GM11168 (cell line): ENCODE measurements around the gene GPR151.
"Not testable (repeated sequence)": the region's sequence is repeated elsewhere in the genome, so short reads cannot be mapped to it uniquely, and the experiment has no call there.

Experiments
- in situ Hi-C: fragments of 300-500 bp; cut with MboI; formaldehyde crosslinking; loops from one replicate; pipeline ENCODE4 v1.12.0; 2022; ENCODE audit warnings: low sequenced_read_pairs; ENCODE audit not compliant: unreplicated experiment

The GPR151 gene

DNA sequence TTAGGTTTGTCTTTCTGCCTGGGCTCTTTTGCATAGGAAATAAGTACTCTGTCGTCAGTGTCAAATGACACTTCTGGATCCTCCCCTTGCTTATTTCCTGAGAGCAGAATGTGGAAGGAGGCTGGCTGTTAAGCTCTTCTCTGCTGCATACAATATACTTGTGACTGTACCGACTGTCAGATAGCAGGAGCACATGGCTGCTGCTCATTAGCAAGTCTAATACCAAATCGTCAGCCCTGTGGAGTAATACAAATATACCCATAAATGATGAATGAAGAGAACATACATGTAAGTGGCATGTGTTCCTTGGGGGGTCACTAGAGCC lies at the start of gene GPR151:
GPR151 (minus strand) TSS at position 40 of the 325 bp plus-strand sequence. CDS start 77 bp downstream, outside the sequence.
- in situ Hi-C loops = no loop called here

DNA sequence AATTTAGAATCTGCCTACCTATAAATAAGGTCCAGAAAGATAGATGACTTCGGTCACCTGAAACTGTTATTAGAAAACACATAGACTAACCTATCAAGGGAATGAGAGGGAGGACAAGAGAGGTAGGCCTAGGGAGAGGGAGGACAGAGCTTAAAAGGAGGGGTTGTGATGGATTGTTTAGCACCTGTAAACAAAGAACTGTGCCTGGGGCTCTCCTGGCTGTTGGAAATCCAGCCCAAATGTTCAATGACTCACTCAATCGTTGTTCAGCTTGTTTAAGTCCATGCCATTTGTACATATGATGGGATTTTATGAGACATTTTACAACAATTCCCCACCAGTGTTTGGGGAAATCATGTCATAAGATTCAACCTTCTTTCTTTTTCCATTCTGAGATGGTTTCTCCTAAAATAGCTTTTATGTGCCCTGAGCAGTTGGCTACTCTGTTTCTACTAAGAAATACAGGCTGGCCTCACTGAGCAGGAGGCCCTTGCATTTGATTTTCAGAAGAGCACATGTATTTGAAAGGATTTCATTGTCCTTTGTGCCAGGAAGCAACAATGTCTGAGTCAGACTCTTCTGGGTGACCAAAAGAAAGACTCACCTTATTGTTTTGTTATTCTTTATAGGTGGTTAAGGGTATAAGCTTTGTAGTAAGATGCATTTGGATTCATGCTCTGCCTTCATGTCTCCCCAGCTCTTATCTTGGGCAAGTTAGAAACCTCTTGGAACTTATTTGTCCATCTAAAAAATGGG lies 48.2 kb upstream of the GPR151 start:
- in situ Hi-C loops = no loop called here

DNA sequence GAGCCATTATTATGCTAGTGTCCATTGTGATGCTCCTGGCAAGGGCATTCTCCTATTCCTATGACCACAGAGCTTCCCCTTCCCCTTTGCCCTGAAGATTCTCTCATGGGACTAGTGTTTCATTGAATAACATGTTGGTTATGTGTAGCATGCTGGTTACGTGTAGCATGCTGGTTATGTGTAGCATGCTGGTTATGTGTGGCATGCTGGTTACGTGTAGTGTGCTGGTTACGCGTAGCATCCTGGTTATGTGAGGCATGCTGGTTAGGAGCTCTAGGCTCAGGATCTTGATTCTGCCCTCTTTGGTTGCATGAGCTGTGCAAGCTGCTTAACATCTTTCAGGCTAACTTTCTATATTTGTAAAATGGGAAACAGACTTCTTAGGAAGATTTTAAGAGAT lies 46.5 kb upstream of the GPR151 start:
- in situ Hi-C loops = no loop called here

DNA sequence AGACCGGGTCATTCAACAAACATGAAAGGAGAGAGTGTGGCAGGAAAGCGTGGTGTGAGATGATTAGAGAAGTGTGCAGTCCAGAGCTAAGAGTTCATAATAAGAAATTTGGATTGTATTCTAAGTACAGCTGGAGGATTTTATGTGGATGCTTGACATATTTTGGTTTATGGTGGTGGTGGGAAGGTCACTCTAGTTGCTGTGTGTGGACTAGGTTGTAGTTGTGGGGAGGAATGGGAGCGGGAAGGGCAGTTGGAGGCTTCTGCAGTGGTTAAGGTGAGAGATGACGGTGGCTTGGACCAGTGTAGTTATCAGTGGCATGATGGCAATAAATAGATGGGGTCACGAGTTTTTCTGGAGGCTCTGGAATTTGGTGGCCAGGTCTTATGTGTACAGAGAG lies 45.7 kb upstream of the GPR151 start:
- in situ Hi-C loops = no loop called here

DNA sequence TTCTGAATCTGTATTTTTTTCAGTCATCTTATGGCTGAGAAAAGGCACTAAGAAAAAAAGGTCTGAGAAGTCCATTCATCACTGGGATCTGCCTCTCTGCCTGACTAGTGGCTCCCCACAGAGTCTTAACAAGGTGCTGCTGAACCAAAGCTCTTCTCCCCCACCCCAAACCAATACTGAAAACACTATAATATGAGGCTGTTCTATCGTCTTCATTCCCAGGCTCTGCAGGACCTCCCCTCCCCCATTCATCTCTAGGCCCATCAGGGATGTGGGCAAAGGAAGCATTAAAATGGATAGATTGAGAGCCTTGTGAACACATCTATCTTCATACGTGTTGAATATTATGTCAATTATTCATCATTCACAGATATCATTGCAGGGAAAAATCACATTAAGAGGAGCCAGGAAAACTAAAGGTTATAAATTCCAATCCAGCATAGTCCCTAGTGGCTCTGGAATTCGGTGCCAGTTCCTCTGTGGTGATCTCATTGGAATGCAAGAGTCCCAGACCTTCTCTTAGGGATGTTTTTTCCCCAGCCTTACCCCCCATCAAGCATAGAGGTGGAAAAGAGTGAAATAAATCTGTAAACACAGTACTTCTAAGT lies 44.3 kb upstream of the GPR151 start:
- in situ Hi-C loops = no loop called here

DNA sequence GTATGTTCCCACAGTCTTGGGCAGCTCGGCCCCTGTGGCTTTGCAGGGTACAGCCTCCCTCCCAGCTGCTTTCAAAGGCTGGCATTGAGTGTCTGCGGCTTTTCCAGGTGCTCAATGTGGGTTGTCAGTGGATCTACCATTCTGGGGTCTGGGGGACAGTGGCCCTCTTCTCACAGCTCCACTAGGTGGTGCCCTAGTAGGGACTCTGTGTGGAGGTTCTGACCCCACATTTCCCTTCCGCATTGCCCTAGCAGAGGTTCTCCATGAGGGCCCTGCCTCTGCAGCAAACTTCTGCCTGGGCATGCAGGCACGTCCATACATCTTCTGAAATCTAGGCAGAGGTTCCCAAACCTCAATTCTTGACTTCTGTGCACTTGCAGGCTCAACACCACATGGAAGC lies 40.9 kb upstream of the GPR151 start:
- in situ Hi-C loops = not testable (repeated sequence)

DNA sequence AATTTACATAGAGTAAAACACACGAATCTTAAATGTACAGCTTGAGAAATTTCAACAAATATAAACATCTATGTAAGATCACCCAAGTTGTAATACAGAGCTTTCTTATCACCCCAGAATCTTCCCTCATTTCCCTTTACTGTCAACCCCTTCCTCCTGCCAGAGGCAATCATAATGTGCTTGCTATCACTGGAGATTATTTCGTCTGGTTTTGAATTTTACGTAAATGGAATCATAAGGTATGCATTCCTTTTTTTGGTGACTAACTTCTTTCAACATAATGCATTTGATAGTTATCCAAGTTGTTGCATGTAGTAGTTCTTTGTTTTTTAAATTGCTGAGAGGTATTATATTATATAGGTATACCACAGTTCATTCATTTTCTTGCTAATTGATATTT lies 37.5 kb upstream of the GPR151 start:
- in situ Hi-C loops = no loop called here

DNA sequence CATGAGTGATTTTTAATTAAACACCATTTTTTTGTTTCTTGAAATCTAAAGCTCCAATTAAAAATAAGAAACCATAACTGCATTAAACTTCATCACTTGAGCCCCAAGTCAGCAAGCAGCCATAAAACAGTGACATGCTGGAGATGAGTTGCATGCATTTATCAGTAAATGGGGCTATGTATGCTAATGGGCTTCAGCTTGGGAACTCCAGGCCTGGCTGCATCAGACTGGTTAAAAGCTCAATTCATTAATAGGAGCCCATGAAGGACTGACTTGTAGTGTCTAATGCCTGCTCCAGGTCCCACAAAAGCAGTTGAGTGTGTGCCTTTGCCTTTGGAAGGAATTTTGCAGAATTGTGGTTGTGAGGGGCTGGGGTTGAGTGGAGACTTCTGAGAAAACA lies 33.6 kb upstream of the GPR151 start:
- in situ Hi-C loops = loop anchor here (10.0 kb wide), 1 partner anchor 415 kb away; no protein-coding TSS in a partner anchor

DNA sequence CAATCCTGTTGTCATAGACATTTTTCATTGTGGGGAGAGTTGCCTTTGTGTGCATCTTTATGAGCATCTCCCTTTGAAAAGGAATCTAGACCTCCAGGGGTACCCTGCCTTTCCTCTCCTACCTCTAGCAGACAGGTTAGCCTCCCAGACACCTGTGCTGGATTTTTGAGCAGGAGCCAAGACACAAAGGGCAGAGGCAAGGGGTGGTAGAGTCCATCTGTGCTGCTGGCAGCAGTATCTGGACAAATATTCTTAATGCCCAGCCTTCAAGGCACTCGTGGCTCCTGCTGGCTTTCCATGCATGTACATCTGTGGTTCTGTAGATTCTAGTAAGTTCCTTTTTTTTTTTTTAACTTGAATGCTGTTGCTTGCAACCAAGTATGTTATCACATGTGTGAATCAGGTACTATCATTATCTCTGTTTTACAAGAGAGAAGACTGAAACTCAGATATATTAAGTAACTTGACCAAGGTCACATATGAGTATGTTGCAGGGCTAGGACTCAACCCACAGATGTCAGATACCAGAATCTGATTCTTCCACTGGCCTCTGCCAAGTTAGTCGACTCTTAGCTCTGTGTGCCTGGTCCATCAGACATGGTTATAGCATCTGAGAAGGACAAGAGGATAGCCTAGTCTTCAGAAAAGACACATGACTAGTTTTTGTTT lies 32.9 kb upstream of the GPR151 start:
- in situ Hi-C loops = loop anchor here (10.0 kb wide), 1 partner anchor 416 kb away; no protein-coding TSS in a partner anchor

DNA sequence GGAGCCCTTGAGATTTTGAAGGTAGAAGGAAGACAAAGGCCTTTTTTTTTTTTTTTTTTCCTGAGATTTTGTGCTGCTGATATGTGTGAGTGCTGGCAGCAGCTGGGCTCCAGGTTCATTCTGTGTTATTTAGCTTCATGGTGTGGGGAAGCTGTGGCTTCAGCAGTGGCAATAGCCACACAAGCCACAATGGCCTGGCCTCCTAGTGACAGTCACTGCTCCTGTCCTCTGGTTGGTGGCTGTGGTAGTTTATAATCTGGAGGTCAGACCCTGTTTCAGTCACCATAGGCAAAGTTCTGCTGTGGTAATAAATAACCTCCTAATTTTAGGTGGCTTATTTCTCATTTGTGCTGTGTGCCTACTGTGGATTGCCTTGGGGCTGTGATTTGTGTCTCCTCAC lies 28.2 kb upstream of the GPR151 start:
- in situ Hi-C loops = loop anchor here (10.0 kb wide), 1 partner anchor 421 kb away; no protein-coding TSS in a partner anchor

DNA sequence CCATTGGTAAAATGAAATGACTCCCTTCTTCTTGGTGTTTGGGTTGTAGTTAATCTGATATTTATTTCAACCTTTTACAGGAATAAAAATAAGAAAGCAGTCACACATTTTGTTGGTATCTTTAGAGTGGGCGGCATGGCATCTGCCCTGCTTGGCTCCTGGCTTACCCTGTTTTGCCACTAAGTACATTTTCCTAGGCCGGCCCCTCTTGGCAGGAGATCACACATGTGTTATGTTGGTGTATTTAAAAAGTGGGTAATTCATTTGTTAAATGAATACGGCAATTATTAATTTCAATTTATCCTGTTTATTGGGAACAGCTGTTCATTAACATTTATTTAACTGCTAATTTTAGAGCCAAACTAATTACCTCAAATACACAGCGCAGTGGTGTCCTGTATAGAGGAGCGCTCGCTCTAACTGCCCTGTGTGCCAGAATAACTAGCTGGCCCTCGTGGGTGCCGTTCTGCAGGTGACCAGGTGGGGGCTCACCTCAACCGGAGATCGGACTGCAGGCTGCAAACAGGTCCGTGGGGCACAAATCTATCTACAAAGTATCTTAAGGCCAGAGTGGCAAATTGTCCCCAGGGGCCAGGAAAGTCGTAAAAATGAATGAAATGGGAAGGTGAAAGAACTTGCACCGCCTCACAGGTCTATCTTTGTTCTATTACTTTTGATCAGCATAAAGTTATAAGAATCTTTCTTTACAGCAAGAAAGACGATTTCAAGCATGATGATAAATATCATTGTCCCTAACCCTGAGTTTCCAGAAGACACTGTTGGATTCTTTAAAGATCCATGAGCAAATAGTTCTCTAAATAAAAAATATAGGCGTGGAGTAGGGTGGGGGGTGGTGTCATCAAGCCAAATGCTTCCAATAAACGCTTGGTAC lies 26.2 kb upstream of the GPR151 start:
- in situ Hi-C loops = loop anchor here (10.0 kb wide), 1 partner anchor 423 kb away; no protein-coding TSS in a partner anchor

DNA sequence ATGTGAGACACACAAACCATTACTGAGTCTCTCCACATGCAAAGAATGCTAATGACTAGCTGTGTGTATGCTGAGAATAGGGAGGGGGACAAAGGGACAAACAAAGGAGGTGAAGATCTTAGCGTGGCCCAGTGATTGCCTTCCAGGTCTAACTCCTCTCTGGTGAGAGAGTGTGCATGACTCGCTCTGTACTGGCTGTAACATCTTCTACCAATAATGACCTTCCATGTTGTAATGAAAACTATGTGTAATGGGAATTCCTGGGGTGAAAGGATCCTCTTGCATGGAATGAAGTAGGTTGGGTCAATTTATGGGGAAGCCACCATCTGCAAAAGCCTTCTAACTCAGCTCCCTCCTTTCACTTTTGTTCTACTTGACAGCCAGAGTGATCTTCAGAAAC lies 24.4 kb upstream of the GPR151 start:
- in situ Hi-C loops = loop anchor here (10.0 kb wide), 1 partner anchor 424 kb away; no protein-coding TSS in a partner anchor

DNA sequence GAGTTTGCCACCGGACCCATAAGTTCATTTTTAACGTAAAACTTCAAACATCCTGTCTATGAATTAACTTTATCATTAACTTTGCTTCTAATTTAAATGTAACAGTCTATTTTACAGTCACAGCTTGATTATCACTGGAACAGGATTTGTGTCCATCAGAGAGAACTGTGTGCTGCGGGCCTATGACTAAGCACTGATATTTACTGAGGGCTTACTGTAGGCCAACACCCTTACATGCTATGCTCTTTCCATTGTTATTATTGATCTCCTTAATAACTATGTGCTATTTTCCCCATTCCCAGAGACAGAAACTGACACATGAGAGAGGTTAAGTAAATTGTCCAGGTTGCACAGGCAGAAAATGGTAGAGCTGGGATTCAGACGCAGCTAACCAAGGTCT lies 24.0 kb upstream of the GPR151 start:
- in situ Hi-C loops = loop anchor here (10.0 kb wide), 1 partner anchor 425 kb away; no protein-coding TSS in a partner anchor

DNA sequence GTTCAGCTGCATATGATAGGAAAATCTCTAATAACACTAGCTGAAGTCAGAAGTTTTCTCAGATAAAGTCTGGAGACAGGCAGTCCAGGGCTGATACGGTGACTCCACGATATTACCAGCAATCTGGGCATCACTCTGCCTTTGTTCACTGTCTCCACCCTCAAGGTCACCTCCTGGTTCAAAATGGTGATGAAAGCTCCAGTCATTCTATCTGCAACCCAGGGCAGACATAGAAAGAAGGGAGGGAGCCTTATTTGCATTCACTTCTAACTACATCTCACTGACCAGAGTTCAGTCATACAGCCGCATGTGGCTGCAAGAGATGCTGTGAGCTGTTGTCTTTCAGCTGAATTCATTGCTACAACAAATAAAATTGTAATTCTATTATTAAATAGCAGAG lies 22.4 kb upstream of the GPR151 start:
- in situ Hi-C loops = no loop called here

DNA sequence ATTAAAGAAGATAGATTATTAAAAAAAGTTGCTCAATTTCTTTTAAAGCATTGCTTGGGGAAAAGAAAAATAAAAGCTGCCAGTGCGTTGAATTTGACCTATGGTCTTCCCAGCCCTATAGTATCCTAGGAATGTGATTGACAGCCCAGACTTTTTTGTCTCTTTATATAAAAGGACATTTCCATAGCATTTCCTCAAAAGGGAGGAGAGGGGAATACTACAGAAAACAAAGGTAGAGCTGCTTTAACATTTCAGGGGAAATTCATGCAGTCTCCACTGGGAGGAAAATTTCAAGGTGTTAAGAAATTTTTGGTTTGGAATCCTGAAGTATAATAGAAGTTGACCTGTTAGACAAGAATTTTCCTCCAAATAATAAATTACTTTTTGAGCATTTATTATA lies 17.9 kb upstream of the GPR151 start:
- in situ Hi-C loops = no loop called here

DNA sequence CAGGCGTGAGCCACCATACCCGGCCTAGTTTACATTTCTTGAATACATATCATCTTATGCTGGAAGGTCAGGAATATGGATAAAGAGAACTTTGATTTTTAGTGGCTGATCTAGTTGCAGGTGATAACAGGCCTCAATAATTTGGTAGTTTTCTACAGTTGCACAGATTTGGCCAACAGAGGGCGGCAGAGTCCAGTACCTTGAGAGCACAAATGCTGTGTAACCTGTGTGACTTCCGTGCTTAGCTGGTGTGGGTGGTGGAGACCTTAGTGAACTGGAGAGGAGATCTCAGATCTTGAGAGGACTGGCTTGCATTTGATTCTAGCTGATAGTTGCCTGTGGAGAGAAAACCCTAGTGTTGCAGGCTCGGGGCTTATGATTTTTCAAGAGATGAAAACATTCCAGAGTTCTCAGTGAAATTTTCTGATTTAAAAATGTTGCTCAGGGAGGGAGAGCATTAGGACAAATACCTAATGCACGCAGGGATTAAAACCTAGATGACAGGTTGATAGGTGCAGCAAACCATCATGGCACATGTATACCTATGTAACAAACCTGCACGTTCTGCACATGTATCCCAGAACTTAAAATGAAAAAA lies 17.4 kb upstream of the GPR151 start:
- in situ Hi-C loops = no loop called here

DNA sequence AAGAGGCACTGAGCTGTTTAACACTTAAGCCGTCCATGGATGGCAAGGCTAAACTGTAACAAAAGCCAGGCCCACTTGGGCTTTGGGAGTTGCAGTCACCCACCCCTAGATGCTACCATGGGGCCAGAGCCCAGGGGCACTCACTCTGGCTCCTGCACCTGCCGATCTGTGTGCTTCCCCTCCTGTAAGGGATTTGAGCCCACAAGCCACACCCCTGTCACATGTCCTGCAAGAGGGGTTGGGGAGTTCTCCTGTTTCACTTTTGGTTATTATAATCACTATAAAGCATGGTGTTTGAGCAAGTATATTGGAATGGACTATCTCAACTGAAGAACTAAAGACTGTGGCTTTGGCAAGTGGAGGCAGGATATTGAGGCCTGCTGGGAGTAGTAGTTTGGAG lies 14.0 kb upstream of the GPR151 start:
- in situ Hi-C loops = no loop called here

DNA sequence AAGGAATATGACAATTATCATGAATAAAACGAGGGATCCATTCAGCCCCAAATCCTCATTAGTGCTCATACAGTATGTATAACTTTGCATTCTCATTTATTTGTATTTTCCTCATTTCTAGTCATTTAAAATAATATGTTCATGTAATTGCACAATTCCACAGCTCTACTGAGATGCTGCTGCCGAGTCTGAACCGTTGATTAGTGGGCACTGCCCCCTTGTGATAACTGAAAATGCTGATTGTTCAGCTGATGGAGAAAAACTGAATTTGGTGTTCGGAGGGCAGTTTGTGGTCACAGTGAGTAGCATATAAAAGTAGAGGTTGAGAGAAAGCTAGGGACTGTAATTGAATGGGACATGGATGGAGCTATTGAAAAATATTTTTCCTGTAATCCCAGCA lies 12.2 kb upstream of the GPR151 start:
- in situ Hi-C loops = no loop called here

DNA sequence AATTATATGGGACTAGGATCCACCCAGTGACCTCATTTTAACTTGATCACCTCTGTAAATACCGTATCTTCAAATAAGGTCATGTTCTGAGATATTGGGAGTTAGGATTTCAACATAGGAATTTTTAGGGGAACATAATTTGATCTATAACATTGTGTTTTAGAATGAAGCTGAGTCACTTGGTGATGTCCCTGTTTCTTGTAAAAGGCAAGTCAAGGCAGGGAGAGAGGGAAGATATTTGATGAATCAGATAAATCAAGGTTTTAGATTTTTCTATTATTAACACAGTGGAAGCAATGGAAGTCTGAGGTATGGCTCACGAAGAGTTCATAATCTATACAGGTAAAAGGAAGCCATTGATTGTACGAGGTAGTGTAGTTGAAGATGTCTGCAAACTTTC lies 11.8 kb upstream of the GPR151 start:
- in situ Hi-C loops = no loop called here

DNA sequence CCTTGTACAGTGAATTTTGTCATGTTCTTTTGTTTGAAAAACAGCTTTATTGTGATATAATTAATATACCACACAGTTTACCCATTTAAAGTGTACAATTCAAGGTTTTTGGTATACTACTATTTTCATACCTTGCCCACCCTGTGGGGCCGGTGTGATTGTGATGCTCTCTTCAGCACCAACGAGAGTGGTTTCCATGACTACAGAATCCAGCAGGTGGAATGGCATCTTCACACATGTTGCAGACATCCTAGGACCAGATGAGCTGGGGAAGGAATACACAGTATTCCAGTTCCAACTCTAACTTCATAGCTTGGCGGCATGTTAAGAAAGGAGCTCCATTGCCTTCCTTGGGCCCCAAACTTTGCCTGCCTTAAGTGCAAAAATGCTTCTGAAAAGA lies 7.7 kb upstream of the GPR151 start:
- in situ Hi-C loops = no loop called here
